OCI-LY7 (cell line): ENCODE data around the gene ZC3H8. TPM values are rescaled to one million over a fixed set of nuclear protein-coding genes. Genes with fewer than 3 reads are reported as not detected.

Experiments used
- BruUV-seq: library from RNA; stranded (reverse); fragments of 400-500 nt; replicated peaks from 2 replicates; lab custom pipeline; 2021; lab: Mats Ljungman, UMichigan
- CTCF ChIA-PET: fragments of 300-600 bp; sonication (Branson Sonifier 250); formaldehyde crosslinking; loops from one replicate; lab custom pipeline; 2022; ENCODE audit warnings: antibody characterized with exemption; ENCODE audit not compliant: unreplicated experiment; lab: Charles Lee
- POLR2A ChIA-PET: fragments of 300-600 bp; sonication (Branson Sonifier 250); formaldehyde crosslinking; loops from one replicate; lab custom pipeline; 2022; ENCODE audit warnings: antibody characterized with exemption; lab: Charles Lee
- DNase-seq: peaks from one replicate; pipeline ENCODE4 v3.0.0-alpha.2; 2015; ENCODE audit warnings: low spot score
- H2AFZ ChIP-seq: fragments of 200-600 bp; sonication (generic), shearing (Covaris generic); 2 replicates; pipeline ENCODE4 v1.6.1; 2014; ENCODE audit warnings: mild to moderate bottlenecking, antibody characterized with exemption, low read length, moderate library complexity
- H3K27ac ChIP-seq: fragments of 200-600 bp; sonication (generic); 2 replicates; pipeline ENCODE4 v1.5.1; 2014; ENCODE audit warnings: mixed run types, low read depth, mild to moderate bottlenecking, moderate library complexity, low read length, inconsistent platforms; ENCODE audit not compliant: poor library complexity, severe bottlenecking
- H3K36me3 ChIP-seq: fragments of 200-600 bp; sonication (generic); 2 replicates; pipeline ENCODE4 v1.6.1; 2014; ENCODE audit warnings: mild to moderate bottlenecking, antibody characterized with exemption, low read length, moderate library complexity, mixed read lengths; ENCODE audit not compliant: insufficient read depth
- H3K4me1 ChIP-seq: fragments of 200-600 bp; sonication (generic); 2 replicates; pipeline ENCODE4 v1.5.1; 2014; ENCODE audit warnings: mild to moderate bottlenecking, low read length; ENCODE audit not compliant: insufficient read depth, poor library complexity, severe bottlenecking
- H3K4me2 ChIP-seq: fragments of 200-600 bp; sonication (generic); 2 replicates; pipeline ENCODE4 v1.6.1; 2014; ENCODE audit warnings: mild to moderate bottlenecking, low read length
- H3K4me3 ChIP-seq: fragments of 200-600 bp; sonication (generic); 2 replicates; pipeline ENCODE4 v1.5.1; 2014; ENCODE audit warnings: mild to moderate bottlenecking, low read depth, low read length; ENCODE audit not compliant: poor library complexity, severe bottlenecking
- H3K79me2 ChIP-seq: fragments of 200-600 bp; sonication (generic); 2 replicates; pipeline ENCODE4 v1.6.1; 2016; ENCODE audit warnings: low read depth, mild to moderate bottlenecking, low read length, moderate library complexity, mixed read lengths; ENCODE audit not compliant: insufficient read depth
- H3K9me2 ChIP-seq: fragments of 200-600 bp; sonication (generic); 2 replicates; pipeline ENCODE4 v1.6.1; 2016; ENCODE audit warnings: mild to moderate bottlenecking, low read length, mixed read lengths; ENCODE audit not compliant: insufficient read depth
- H3K9me3 ChIP-seq: fragments of 200-600 bp; sonication (generic); 2 replicates; pipeline ENCODE4 v1.6.1; 2014; ENCODE audit warnings: mild to moderate bottlenecking, mixed run types, low read length, mixed read lengths
- H4K20me1 ChIP-seq: fragments of 200-600 bp; sonication (generic); 2 replicates; pipeline ENCODE4 v1.6.1; 2014; ENCODE audit warnings: mild to moderate bottlenecking, antibody characterized with exemption, low read length, moderate library complexity, mixed read lengths; ENCODE audit not compliant: insufficient read depth
- EZH2phosphoT487 ChIP-seq: fragments of 200-600 bp; sonication (generic); IDR thresholded peaks from 2 replicates; pipeline ENCODE4 v1.6.1; 2018; ENCODE audit warnings: low read depth, borderline replicate concordance, mild to moderate bottlenecking, mixed run types, antibody characterized with exemption, low read length, moderate library complexity, mixed read lengths
- intact Hi-C: fragments of 100-400 bp; cut with micrococcal nuclease; formaldehyde crosslinking; loops from one replicate; pipeline ENCODE4 v1.10.0; 2022; ENCODE audit not compliant: unreplicated experiment
- total RNA-seq, 2 experiments: library from RNA; depleted of rRNA in 1 of 2; stranded (reverse); fragments of >200 nt in 1 of 2; shearing (Covaris generic) in 1 of 2; gene quantifications; 2 replicates each; pipeline ENCODE4 v1.2.3, GENCODE V29; 2014 to 2022
- TF ChIP-seq, protein P1 (sequence below): fragments of 200-600 bp; sonication (generic); conservative IDR thresholded peaks from 2 replicates; pipeline ENCODE4 v1.5.1; 2014; ENCODE audit warnings: mild to moderate bottlenecking, antibody characterized with exemption, low read length, moderate library complexity, mixed read lengths

The ZC3H8 gene
- total RNA-seq, 2 experiments from 2014 or later = 15.0 to 23.8 TPM

DNA sequence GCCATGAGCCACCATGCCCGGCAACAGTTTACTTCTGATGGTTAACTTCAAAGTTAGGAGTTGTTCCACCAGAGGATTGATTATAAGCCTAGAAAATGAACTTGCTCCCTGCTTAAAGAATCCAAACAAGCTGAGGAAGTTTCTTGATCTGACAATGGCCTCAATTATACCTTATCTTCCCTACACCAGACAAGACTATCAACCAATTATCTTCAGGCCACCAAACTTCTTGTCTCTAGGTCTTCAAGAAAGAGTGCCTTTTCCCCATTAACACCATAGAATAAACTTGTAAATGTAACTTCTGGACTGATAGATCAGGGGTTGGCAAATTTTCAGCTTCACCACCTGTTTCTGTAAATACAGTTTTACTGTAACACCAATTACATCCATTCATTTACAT is 15.0 kb downstream of the ZC3H8 start:
- no peak for DNase-seq
- H3K79me2 ChIP-seq = no peaks in the 10 kb centered on the region; the same call in 1 of the 2 replicates
- H3K4me2 ChIP-seq = no peak overlapping the region
- H3K4me3 ChIP-seq = no peak overlapping the region
- H2AFZ ChIP-seq = no peak overlapping the region
- ChIA-PET CTCF (no interaction called here), POLR2A (interaction anchor here (0.6 to 0.7 kb wide), 2 partner anchors 80 to 239 kb away, joined by 3 to 4 read pairs; no protein-coding TSS in a partner anchor)
- intact Hi-C loops = no loop called here
- peaks cover 61% of the 10 kb centered on the region for H3K36me3 ChIP-seq
- H3K9me2 ChIP-seq = no peaks in the 10 kb centered on the region
- H3K27ac ChIP-seq = no peak overlapping the region
- no peaks in the 10 kb centered on the region for H3K9me3 ChIP-seq
- H3K4me1 ChIP-seq = no peaks in the 10 kb centered on the region
- TF ChIP-seq EZH2phosphoT487 = no peak
- TF ChIP-seq, protein P1, sequence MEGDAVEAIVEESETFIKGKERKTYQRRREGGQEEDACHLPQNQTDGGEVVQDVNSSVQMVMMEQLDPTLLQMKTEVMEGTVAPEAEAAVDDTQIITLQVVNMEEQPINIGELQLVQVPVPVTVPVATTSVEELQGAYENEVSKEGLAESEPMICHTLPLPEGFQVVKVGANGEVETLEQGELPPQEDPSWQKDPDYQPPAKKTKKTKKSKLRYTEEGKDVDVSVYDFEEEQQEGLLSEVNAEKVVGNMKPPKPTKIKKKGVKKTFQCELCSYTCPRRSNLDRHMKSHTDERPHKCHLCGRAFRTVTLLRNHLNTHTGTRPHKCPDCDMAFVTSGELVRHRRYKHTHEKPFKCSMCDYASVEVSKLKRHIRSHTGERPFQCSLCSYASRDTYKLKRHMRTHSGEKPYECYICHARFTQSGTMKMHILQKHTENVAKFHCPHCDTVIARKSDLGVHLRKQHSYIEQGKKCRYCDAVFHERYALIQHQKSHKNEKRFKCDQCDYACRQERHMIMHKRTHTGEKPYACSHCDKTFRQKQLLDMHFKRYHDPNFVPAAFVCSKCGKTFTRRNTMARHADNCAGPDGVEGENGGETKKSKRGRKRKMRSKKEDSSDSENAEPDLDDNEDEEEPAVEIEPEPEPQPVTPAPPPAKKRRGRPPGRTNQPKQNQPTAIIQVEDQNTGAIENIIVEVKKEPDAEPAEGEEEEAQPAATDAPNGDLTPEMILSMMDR = no peak
- H4K20me1 ChIP-seq = no peaks in the 10 kb centered on the region
- BruUV-seq = no TSS peak

DNA sequence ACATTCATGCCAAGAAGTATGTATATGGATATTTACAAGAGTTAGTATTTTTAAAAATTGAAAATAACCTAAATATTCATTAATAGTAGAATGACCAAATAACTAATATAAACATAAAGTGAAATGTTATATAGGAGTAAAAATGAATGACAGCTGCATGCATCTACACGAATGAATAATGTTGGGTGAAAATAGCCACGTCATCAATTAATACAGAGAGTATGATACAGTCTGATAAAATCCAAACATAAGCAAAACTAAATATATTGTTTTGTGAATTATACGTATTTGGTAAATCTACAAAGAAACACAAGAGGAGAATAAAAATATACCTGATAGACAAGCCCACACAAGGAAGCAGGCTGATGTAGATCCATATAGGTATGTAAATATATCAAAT is 24.5 kb downstream of the ZC3H8 start:
- Histone ChIP-seq H3K4me3 (no peak overlapping the region), H4K20me1 (no peaks in the 10 kb centered on the region), H3K4me1 (no peaks in the 10 kb centered on the region), H3K79me2 (no peaks in the 10 kb centered on the region), H3K9me3 (no peaks in the 10 kb centered on the region), H2AFZ (no peak overlapping the region), H3K36me3 (peaks cover 95% of the 10 kb centered on the region), H3K27ac (no peak overlapping the region), H3K9me2 (no peaks in the 10 kb centered on the region), H3K4me2 (no peak overlapping the region)
- TF ChIP-seq EZH2phosphoT487 = no peak
- TF ChIP-seq, protein P1 = no peak
- intact Hi-C loops = no loop called here
- no TSS peak for BruUV-seq
- ChIA-PET CTCF (no interaction called here), POLR2A (no interaction called here)
- no peak for DNase-seq

DNA sequence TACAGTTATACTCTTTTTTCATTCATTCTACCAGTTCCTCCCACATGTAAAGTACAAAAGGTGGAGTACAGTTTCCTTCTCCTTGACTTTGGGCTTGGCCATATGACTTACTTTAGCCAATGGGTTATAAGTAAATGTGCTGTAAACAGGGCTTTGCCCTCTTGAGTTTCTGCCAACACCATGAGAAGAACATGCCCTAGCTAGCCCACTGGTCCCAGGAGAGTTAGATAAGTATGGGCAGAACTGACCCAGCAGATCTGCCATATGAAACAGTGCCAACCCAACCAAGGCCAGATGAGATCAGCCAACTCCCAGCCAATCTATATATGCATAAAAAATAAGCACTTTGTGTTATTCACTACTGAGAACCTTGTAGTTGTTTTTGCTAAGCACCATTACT is 25.5 kb downstream of the ZC3H8 start:
- Histone ChIP-seq H3K9me2 (no peaks in the 10 kb centered on the region), H3K4me1 (no peaks in the 10 kb centered on the region), H4K20me1 (no peaks in the 10 kb centered on the region), H3K4me3 (no peak overlapping the region), H3K36me3 (peaks cover 95% of the 10 kb centered on the region), H3K27ac (no peak overlapping the region), H3K9me3 (no peaks in the 10 kb centered on the region), H3K4me2 (no peak overlapping the region), H2AFZ (no peak overlapping the region), H3K79me2 (no peaks in the 10 kb centered on the region)
- no peak for TF ChIP-seq EZH2phosphoT487
- TF ChIP-seq, protein P1 = no peak
- no TSS peak for BruUV-seq
- intact Hi-C loops = no loop called here
- DNase-seq = no peak
- ChIA-PET POLR2A (interaction anchor here (0.6 kb wide), 1 partner anchor 427 kb away, joined by 4 read pairs; no protein-coding TSS in a partner anchor), CTCF (no interaction called here)
